ENCODE data around the gene ANKRD10.

ANKRD10 gene

GRCh38 chr13:110828705-110829104 is 86.2 kb downstream of the ANKRD10 start:
- H3F3A ChIP-seq (ENCODE audit: control insufficient read depth, insufficient read depth) = no peaks in the 10 kb centered on the region
- no peaks in the 10 kb centered on the region for H3K79me2 ChIP-seq (ENCODE audit: control insufficient read depth, low read length)
- no peaks in the 10 kb centered on the region for H3K27me3 ChIP-seq (ENCODE audit: control insufficient read depth, low read length)
- no peaks in the 10 kb centered on the region for H3K4me1 ChIP-seq (ENCODE audit: control insufficient read depth, low read length)
- H3K36me3 ChIP-seq (ENCODE audit: control insufficient read depth, low read length) = no peaks in the 10 kb centered on the region
- no peak overlapping the region for H3K4me2 ChIP-seq (ENCODE audit: low read length)
- no peaks in the 10 kb centered on the region for H3K9me3 ChIP-seq (ENCODE audit: control insufficient read depth, insufficient read depth, low read length)
- no peak overlapping the region for H3K27ac ChIP-seq (ENCODE audit: low read depth, low read length)
- H3K4me3 ChIP-seq (ENCODE audit: low read length) = no peak overlapping the region
- no peaks in the 10 kb centered on the region for H3K9me2 ChIP-seq (replicated peaks; ENCODE audit: control insufficient read depth, low read length)
- H4K20me1 ChIP-seq (ENCODE audit: control insufficient read depth, insufficient read depth, low read depth, low read length) = no peaks in the 10 kb centered on the region; the same call in 1 of the 2 replicates
- TF ChIP-seq EZH2phosphoT487 (IDR thresholded peaks at IDR 0.05; ENCODE audit: borderline replicate concordance, low read length) (no peak), CTCF (IDR thresholded peaks at IDR 0.05; ENCODE audit: low read depth, low read length, poor library complexity, severe bottlenecking) (no peak)
